T-helper 22 cell (primary cell): ENCODE results near the gene PAK4.
"Not testable (repeated sequence)": the region's sequence is repeated elsewhere in the genome, so short reads cannot be mapped to it uniquely, and the experiment has no call there.

ENCODE experiments used
- DNase-seq: peaks from one replicate; pipeline ENCODE4 v3.0.0-alpha.2; 2020; ENCODE audit warnings: low read depth

Gene PAK4

DNA sequence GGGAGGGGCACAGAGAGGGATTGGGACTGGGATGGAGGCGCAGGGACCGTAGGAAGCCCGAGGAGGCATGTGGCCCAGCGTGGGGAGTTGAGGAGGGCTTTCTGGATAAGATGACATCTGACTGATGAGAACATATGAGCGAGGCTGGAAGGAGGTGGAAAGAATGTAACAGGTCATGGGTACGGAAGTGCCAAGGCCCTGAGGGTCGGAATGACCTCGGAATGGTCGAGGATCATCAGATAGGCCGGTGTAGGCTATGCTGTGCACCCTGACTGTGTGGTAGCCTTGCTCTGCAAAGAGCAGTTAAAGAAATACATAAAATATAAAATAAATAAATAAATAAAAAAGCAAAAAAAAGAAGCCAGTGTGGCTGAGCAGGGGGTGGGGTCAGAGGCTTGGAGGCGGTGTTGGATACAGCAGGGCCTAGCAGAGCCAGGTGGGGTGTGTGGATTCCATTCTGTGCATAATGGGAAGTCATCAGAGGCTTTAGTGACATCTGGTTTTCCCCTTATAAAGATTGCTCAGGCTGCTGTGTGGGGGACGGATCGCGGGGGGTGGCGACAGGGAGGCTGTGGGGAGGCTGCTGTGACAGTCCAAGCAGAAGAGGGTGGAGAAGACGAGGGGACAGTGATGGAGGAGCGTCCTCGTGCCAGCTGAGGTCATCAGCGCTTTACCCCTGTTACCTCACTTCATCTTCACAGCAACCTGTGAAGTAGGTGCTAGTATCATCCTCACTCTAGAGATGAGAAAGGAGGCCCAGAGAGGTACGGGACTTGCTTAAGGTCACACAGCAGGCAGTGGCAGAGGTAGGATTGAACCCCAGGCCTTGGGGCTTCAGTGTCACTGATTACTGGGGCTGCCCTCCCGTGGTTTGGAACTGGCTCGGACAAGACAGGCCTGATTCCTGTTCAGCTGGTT is 5.0 kb downstream of the PAK4 start:
- no peak for DNase-seq

DNA sequence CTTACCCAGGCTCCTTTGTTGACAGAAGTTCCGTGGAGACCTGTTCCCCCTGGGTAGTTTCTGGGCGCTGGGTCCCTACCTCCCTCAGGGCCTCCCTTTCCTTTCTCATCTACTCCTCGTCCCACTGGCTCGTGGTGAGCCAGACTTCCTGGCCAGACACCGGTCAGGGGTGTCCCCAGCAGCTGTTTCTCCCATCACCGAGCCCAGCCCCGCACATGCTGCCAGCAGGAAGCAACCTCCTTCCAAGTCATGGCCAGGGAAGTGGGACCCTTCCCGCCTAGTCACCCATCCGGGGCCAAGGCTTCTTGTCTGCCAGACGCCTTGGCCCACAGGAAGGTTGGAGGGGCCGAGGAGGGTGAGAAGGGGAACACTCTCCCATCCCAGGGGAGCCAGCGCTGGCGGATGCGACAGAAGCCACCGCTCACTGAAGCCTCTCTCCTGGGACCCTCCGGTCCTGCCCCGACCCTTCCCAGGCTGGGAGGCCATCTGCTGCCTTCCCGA is 5.7 kb downstream of the PAK4 start:
- no peak for DNase-seq

DNA sequence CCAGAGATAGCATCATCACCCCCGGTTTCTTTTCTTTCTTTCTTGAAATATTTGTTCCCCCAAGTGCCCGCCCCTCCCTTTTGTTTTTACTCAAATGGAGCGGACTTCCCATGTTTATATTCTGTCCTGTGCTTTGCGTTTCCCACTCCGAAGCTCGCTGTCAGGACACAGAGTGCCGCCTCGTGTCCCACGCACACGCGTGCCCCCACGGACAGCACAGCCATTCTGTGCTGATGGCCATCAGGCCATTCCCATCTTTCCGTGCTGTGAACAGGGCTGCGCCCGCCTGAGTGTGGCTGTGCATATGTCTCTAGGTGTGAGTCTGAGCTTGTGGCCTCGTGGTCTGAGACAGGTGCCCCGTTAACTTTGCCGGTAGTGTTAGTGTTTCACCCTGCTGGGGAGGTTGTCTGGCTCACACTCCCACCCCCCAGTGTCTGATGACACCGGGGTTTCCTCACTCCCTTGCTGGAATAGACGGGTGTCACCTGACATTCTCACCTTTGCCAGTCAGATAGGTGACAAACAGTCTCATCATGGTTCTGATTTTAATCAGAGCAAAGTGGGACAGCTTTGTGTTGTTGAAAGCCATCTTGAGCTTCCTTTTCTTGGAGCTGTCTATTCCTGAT is 6.9 kb downstream of the PAK4 start:
- no peak for DNase-seq

DNA sequence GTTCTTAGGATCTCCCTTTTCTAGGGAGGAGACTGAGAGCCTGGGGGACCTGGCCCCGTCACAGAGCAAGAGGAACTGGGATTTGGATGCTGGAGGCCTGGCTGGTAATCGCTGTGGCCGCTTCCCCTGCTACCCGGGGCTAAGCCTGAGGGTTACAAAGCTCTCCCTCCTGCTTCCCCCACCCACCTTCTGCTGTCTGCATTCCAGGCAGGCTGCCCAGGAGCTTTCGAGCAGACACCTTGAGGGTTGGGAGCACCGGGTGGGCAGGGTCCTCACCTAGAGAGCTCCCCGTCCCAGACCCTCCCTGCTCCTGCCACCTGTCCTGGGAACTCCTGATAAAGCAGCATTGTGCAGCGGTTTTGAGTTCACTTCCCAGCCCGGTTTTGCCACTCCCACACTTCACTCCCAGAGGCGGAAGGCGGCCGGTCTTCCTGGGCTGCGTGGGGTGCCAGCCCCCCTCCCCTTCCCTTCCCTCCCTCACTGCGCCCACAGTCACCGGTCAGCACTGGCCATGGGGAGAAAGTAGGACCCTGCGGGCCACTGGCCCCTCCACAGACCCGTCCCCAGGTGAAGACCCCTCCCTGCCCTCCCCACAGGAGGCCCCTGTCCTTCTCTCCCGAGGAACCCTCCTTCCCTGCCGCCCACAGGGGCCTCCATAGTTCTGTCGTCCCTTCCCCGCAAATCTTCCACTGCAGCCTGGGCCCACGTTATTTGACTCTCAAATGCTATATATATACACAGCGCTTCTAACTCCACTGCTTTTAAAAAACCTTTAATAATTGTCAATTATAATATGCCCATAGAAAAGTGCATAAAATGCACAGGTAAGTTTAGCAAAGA is 8.1 kb downstream of the PAK4 start:
- DNase-seq: no peak

DNA sequence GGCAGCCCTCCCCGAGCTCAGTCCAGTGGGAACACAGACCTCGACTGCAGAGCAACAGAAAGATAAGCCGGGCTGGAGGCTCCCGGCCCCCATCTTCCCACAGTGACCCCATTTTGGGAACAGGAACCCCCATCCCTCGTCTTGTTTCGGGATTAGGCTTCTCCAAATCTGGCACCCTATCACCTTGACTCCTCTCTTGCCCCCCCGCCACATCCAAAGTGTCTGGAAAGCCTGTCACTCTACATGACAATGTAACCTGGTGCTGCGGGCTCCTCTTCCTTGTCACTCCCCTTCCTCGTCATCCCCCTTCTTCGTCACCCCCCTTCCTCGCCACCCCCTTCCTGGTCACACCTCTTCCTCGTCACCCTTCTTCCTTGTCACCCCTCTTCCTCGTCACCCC is 10.1 kb downstream of the PAK4 start:
- DNase-seq: no peak

DNA sequence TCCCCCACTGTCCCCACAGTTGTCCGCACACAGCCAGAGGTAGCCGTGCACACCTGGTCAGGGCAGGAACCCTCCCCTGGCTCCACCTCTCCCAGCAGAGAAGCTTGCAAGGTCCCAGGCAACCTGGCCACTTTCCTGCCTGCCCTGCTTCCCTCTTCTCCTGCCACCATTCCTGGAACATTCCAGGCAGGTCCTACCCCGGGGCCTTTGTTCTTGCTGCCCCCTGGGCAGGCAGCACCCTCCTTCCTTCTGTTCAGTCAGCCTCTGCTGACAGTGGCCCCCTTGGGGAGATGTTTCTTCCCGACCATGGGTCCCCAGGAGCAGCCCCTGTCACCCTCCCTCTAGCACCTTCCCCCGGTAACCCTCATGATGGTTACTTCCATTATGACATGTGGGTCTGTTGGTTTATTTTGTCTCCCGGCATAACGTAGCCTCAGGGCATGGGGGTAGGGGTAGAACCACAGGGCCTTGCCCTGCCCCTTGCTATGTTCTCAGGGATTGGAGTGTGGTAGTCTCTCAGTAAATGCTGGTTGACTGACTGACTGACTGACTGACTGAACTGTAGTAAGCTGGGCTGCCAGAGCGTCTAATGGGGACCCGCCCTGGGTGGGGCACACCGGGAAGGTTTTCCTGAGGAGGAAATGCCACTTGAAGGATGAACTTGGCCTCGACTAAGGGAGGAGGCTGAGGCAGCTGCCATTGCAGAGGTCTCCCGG is 10.8 kb downstream of the PAK4 start:
- no peak for DNase-seq

DNA sequence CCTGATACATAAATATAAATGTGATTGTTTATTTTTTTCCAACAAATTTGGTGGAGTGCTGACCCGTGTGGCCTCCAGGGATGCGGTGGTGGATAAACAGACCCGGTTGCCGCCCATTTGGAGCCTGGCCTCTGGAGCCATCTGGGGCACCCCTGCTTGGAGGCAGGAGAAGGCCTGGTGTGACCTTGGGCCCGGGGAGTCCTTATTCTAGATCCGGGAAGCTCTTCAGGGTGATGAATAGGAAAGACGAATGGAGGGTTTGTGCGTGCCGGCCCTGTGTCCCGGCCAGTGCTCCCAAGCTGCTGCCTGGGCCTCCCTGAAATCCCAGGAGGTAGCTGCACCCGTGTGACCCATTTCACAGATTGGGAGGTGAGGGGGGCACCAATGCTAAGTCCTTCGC is 11.5 kb downstream of the PAK4 start:
- DNase-seq: no peak

DNA sequence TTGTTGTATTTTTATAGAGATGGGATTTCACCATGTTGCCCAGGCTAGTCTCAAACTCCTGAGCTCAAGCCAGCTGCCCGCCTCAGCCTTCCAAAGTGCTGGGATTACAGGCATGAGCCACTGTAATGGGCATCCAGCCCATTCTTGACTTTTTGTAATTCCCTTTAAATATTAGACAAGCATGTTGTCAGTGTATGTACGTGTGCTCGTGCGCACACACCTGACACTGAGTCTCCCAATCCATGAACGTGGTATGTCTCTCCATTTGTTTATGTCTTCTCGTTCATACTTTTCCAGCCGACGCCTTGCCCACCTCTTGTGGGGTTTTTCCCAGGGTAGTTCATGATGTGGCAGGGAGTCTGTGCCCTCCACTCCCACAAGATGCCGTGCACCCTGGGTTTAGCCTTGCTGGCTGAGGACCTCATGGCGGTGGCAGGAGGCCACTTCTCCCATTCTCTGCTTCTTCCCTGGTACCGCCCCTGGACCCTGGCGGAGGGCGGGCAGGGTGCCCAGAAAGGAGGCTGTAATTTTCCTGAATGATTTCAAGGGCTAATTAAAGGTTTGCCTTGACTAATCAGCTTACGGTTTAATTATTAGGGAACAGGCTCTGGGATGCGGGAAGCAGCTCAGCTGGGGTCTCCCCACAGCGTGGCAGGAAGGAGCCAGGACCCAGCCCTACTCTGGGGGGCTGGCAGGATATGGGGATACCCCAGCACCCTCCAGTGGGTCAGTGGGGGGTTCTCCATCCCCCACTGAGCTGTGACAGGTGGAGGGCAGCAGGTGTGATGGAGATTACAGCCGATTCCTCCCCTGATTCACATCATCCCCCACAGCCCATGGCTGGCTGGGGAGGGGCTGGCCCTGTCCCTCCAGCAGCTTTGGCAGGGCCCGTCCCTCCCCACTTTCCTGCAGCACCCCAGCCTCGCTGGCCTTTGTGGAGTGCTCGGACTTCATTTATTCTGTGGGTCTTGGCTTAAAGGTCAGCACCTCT is 12.9 kb downstream of the PAK4 start:
- no peak for DNase-seq

DNA sequence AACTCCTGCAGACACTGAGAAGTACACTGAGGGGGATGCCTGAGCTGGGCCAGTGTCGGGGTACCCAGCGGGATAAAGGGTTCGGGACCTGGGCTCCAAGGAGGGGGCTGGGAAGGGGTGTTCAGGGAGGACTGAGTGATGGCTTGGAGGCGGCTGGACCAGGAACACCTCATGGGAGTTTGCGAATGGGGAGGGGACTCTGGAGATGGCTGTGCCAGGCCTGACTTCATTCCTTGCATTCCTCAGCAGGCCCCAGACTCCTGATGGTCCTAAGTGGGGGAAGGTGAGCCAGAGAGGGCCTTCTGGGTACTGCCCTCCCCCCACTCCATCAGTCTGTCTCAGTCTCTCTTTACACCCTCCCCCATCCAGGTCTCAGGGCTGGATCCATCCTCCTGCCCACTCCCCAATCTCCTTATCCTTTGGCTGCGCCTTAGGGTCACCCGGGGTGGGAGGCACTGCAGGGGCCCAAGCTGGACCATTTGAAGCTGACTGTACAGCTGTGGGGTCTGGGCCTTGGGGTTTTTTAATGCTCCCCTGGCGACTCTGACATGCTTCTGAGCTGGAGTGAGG is 13.8 kb downstream of the PAK4 start:
- DNase-seq: no peak

DNA sequence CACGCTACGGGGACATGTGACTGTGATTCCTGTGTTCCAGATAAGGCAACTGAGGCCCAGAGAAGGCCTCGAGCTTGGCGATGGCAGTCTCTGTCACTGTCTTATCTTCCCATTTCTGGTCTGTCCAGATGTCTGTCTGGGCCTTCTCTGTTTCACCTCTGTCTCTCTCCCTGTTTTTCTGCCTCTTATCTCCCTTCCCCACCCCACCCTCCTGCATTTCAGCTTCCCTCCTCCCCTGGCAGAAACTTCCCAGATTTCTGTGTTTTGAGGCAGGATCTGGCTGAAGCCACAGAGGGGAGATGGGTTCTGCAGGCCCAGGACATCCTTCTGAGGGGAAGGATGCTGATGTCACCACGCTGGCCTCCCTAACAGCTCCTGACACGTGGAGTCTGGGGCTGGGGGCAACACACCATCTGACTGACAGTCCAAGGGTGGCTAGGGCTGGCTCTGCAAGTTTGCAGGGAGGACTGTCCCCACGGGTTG is 14.4 kb downstream of the PAK4 start:
- no peak for DNase-seq

DNA sequence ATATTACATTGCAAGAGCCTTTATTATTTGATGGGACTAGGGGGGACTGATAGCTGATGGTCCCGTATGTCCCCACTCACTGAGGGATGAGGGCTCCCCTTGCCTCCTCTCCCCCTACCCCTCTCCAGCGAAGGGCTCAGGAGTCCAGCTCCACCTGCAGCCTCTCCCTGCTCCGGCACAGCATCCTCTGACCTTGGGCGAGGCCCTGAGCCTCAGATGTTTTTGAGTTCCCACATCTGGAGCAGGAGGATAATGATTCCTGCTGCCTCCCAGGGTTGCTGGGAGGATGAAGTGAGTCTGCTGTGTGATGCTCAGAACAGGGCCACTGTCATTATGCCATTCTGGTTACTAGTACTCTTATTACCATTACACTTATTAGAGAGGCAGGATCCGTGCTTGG is 15.0 kb downstream of the PAK4 start:
- DNase-seq: no peak

DNA sequence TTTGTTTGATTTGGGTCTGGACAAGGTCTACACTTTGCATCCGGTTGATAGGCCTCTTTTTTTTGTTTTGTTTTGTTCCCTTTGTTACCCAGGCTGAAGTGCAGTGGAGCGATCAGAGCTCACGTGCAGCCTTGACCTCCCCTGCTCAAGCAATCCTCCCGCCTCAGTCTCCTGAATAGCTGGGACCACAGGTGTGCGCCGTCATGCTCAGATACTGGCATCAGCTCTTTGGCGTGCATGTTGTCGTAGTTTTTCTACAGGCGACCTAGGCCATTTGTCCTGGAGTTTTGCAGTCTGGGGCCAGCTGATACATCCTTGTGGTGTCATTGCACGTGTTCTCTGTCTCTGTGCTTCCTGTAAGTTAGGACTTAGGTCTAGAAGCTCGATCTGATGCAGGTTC is 16.3 kb downstream of the PAK4 start:
- DNase-seq: no peak

DNA sequence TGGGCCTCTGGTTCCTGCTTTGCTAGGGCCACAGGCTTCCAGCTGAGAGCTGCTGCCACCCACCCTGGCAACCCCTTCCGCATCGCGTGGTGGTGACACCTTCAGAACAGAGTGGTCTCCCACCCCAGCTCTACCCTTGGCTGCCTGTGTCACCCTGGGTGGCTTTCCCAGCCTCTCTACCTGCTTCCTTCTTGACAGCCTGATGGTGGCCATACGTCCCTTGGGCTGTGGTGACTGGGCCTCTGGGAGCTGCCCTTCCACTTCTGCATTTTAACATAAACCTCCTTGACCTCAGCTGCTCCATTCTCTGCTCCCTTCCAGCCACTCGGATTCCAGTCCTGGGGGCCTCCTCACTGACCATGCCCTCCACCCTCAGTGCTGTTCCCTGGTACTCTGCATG is 17.0 kb downstream of the PAK4 start:
- DNase-seq: no peak

DNA sequence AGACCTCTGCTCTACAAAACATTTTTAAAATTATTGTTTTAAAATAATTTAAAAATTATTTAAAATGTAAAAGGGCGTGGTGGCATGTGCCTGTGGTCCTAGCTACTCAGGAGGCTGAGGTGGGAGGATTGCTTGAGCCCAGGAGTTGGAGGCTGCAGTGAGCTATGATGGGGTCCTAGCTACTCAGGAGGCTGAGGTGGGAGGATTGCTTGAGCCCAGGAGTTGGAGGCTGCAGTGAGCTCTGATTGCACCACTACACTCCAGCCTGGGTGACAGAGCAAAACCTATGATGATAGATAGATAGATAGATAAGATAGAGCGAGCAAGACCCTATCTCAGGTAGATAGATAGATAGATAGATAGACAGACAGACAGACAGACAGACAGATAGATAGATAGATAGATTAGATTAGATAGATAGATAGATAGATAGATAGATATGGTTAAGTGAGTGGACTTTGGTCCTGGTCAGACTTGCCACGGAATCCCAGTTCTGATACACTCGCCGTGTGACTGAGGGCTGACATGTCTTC is 18.2 kb downstream of the PAK4 start:
- not testable (repeated sequence) for DNase-seq

DNA sequence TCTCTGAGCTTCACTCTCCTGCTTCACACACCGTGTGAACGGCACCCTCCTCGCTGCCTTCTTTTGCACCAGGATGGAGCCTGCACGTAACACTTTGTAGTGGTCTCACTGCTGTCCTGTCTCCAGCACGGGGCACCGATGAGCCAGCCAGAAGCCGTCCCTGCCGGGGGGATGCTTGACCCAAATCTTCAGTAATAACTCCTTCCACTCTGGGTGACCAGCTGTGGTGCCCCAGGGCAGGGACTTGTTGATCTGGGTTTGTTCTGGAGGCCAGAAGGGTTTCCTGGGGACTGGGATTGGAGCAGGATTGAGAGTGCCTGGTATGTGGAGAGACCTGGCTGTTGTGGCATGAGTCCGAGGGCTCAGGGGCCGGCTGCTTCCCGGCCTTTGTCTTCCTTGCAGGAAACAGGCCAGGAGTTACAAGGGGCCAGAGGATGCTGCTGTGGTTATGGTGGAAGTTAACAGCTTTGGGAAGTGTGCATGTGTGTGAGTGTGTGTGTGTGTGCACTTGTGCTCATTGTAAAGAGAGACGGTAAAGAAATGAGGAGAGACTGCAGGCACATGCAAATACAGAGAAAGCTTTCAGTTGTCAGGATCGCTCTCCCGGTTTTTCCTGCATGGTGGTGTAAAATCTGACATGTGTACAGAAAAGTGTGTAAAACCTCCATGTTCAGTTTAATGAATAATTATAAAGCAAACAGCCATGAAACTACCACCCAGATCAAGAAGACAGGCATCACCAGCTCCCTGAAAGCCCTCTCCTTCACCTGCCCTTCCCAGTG is 18.9 kb downstream of the PAK4 start:
- DNase-seq: no peak

DNA sequence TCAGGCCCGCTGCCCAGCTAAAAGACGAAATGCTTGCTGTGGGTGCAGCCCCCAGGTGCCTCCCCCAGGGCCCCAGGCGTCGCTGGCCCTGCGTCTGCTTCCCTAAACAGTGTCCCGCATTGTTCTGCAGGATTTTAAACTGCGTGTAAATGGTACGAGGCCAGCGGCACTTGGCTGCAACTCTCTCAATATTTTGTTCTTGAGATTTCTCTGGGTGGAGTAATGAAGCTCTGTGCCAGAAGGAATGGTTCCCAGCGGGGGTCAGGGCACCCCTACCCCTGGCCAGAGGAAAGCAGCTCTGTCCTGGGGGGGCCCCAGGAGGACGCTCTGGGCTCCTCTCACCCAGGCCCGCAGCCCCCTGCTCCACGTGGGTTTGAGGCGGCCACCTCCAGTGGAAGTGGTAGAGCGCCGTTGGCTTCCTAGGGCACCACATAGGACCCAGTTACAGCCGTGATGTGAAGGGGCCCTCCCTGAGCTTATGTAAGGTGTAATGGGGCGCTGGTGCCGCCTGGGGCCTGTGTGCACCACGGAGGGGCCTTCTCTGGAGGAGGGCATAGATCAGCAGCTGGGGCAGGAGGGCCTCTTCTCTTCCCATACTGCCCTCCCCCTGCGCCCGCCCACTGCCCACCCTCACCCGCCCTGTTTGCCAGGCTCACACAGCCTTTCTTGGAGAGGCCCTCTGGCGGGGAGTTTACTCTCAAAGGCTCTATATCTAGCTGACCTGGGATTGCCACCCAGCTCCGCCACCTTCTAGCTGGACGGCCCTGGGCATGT is 19.8 kb downstream of the PAK4 start:
- DNase-seq: no peak

DNA sequence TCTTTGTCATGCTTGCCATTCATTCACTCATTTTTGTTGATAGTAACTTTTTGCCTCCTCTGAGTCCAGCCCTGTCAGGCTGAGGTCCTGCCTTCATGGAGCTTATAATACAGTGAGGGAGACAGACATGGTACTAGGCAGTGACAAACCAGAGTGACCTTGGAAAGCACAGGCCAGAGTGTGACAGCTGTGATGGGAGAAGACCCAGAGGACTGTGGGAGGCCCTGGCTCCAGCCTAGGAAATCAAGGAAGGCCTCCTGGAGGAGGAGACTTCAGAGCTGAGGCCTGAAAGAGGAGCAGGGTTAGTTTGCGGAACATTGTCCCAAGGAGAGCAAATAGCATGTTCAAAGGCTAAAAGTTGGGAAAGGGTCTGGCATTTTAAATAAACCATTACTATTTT is 20.5 kb downstream of the PAK4 start:
- DNase-seq: no peak
